HL-60/S4 treated with phorbol 12-myristate 13-acetate at 8.2 ng/mL for 4 days and 3 days (cell line): ENCODE results near the gene RHO.

Source experiments
- in situ Hi-C: fragments of 300-500 bp; cut with MboI; formaldehyde crosslinking; loops from 2 replicates; pipeline ENCODE4 v1.15.0; 2022; ENCODE audit warnings: low sequenced_read_pairs

RHO gene

DNA sequence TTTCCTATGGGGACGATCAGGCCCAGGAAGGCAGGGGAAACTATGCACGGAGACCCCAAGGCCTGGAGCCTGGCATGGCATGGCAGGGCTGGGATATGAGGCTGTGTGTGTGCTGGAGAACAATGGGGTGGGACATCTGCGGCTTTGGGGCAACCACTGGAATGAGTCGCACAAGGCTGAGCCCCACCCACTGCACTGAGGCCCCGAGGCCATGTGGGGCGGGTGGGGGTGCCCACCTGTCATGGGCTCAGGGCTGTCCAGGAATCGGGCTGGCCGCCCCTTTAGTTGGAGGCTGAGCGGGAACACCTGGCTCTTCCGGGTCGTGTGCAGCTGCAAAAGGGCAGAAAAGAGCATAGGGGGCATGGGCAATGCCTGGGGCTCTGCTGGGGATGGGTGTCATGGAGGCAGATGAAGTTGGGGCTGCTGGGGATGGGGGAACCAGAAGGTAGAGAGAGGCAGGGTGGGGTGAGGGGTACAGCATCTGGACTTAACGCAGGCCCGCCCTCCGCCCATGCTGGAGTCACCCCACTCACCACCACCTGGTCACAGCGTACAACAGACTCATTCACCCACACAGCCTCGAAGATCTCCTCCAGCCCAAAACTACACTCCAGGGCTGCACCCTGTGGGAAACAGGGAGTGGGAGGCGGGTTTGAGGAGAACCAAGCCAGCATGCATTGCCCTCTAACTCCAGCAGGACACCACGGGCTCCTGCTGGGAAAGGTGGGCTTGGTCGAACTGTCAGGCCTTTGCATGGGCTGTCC, 47.0 kb downstream of the RHO start:
- in situ Hi-C loops = no loop called here

DNA sequence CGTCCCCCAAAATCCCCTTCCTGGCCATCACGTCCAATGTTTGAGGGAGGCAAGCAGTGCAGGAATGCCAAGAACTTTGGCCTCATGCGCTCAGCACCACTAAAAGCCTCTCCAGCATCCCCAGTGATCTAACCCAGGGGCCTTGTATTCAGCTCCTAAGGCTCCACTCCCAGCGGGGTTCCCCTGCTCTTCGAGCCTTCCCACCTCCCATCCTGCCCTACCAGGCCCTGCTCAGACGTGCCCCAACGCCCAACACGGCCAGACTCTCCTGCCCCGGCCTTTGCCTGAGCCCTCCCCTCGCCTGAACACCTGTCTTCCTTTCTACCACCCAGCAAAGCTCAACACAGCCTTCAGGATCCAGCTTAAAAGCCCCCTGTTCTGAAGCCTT, 47.6 kb downstream of the RHO start:
- in situ Hi-C loops = no loop called here

DNA sequence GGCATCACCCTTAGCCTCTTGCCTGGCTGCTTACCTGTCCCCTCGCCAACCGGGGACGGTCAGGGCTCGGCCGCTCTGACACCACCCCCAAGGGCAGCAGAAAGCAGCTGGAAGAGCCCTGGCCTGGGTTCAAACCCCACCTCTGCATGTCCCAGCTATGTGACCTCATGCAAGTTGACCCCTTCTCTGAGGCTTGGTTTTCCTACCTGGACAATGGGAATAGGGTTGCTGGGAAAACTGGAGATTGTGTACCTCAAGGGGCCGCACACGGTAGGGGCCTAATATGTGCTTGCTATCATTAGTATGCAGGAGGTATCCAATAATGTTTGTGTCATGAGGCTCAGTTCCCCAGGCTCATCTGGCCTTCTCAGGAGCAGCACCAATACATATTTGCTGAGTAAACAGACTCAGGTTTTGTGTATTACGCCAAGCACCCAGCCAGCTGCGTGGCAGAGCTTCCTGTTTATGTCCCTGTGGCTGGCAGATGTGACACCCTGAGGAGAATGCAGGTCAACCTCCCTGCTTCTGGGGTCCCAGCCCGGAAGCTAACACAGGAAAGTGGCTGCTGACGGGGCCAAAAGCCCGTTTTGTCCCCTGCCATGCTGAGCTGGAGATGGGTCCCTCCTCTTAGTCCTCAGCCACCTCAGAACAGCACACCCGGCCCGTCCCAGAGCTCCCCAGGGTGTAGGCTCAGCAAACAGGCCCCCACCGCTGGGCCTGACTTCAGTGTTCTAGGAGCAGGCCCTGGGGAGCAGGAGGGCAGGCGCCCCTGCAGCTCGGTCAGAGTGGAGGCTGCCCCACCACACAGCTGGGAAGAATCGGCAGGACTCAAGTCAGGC, 48.3 kb downstream of the RHO start:
- in situ Hi-C loops = no loop called here

DNA sequence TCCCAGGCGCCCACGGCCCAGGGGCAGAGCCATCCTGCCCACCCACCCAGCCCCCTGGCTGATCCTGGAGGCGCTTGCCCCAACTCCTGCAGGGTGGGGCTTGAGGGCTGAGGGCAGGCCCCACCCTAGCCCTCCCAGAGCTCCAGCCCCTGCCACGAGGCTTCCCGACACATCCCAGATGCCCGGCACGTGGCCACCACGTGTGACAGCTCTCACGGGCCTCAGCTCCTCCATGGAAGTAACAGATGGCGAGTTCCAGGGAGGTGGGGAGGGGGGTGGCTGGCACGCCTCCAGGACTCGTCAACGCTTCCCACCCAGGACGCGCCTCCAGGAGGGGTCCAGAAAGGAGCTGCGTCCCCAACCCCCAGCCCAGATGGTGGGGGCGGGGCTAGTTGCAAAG, 48.9 kb downstream of the RHO start:
- in situ Hi-C loops = no loop called here

DNA sequence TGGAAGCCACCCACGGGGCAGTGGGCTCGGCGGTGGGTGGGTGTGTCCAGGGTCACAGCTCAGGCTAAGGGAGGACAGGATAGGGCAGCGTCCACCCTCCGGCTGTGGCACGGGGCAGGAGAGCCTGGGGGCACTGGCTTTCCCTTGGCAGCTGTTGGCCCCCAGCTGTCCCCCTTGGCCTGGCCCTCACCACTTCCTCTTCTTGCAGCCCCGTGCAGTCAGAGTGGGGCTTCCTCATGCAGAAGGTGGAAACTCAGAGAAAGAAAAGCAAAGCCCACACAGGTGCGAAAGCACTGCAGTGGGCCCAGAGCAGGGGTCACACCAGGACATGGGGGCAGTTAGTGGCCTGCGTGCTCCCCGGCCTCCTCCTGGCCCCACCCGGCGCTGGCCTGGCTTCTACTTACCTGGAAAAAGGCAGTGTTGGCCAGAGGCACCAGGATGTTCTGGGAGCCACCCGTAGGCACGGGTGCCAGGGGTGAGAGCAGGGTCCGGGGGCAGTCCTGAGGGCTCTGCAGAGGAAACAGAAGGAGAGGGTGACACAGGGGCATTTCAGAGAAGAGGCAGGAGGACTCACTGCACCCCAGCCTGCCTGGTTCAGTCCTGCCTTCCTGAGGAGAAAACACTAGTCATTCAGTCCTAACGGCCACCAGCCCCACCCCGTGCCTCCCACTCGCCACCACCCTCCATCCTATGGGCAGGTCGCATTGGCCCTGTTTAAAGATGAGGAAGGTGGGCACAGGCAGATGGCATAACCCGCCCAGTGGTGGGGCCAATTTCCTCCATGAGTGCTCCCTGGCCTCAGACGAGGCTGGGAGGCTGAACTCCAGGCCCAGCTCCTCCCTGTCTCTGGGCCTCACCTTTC, 49.7 kb downstream of the RHO start:
- in situ Hi-C loops = no loop called here

DNA sequence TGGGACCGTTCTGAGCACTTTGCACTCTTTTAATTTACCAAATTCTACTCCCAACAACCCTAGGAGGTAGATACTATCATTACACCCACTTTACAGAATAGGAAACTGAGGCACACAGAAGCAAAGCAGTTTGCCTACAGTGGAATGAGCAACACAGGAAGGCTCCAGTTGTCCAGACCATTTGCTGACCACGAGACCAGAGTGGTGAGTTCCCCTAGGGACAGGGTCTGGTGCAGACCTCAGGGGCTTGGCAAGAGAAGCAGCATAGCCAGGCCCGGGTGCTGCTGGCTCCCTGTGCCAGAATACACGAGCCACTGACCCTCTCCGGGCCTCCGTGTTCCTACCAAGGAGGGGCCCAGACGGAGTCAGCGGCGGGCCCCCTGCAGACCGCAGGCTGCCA, 51.6 kb downstream of the RHO start:
- in situ Hi-C loops = no loop called here

DNA sequence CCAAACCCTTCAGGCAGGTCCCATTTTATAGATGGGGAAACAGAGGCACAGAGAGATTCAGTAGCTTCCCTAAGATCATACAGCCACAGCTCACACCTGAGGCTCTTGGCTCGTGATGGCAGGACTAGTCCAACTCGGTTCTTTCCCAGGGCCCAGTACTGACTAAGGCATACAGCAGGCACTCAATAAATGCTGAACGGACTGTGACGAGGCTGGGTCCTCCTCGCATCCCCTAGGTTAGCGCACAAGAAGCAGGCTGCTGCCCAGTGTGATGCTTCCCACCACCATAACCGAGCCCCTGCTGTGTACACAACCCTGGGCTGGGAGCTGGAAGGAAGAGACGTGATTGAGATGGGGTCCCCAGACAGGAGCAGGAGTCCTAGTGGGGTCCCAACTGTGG, 53.2 kb downstream of the RHO start:
- in situ Hi-C loops = no loop called here

DNA sequence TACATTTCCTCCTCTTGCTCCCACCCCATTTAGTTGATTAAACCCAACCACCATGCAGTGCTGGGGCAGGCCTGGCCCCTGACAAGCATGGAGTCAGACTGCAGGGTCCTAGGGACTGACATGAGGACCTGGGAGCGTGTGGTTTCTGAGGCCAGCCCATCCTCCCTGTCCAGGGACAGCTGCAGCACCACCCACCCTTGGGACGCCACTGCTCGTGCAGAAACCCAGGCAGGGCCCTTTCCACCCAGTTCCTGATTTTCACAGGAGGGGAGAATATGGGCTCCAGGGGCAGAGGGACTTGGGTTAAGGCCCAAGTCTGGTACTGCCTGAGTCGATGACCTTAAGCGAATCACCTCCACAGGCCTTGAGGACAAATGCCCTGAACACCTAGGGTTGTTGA, 54.4 kb downstream of the RHO start:
- in situ Hi-C loops = no loop called here

DNA sequence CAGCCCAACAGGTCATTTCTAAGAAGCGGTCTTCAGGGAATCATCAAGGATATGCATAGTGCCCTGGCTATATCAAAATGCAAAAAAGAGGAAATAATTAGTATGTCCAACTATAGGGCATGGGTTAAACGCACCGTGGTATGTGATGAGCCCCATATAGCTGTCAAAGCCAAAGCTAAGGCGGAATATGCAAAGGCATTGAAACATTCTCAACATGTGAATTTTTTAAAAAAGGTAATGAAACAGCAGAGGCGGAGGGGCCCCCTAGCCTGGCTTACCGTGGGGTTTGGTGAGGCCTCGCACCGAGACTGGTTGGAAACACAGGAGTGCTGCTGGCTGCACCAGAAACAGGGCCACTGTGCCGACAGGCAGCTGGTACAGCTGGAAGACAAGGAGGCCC, 54.9 kb downstream of the RHO start:
- in situ Hi-C loops = no loop called here

DNA sequence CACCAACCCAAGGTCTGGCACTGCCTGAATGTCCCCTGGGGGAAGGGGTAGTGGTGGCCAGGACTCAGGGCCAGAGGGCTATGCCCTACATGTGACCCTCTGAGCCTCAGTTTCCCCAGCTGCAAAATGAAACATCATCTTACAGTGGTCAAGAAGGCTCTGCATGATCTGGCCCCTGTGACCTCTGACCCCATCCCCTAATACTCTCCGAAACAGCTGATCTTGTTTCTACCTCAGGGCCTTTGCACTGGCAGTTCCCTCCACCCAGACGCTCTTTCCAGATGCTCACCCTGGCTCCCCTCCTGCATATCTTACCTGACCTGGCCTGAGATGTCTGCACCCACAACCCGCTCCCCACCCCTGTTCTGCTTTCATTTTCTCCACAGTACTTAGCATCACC, 56.2 kb downstream of the RHO start:
- in situ Hi-C loops = no loop called here
